Keratinocyte (primary cell): ENCODE results near the gene USP17L20. TPM values are rescaled to one million over a fixed set of nuclear protein-coding genes. Genes with fewer than 3 reads are reported as not detected.
"Not testable (repeated sequence)": the region's sequence is repeated elsewhere in the genome, so short reads cannot be mapped to it uniquely, and the experiment has no call there.

ENCODE experiments used
- DNase-seq: peaks from one replicate; pipeline ENCODE4 v3.0.0-alpha.2; 2011; ENCODE audit warnings: low read depth, missing footprints, low spot score
- FAIRE-seq: peaks from 2 replicates; lab custom pipeline; 2011; peaks lifted over from hg19 to GRCh38; lab: Jason Lieb, UNC
- H2AFZ ChIP-seq: 2 replicates; pipeline ENCODE4 v1.6.0; 2012; ENCODE audit warnings: low read length, control low read depth, inconsistent platforms; ENCODE audit not compliant: control insufficient read depth
- H3K27ac ChIP-seq: 2 replicates; pipeline ENCODE4 v1.5.1; 2011; ENCODE audit warnings: low read length; ENCODE audit not compliant: control insufficient read depth, insufficient read depth
- H3K27me3 ChIP-seq: 3 replicates; pipeline ENCODE4 v1.6.0; 2011; ENCODE audit warnings: low read length; ENCODE audit not compliant: control insufficient read depth, insufficient read depth; ENCODE audit errors: extremely low read depth
- H3K36me3 ChIP-seq, 2 experiments: 2 replicates in 1 of 2; 3 replicates in 1 of 2; pipeline ENCODE4 v1.5.1; 2011; ENCODE audit warnings: low read length in 2 of 2, mild to moderate bottlenecking in 1 of 2; ENCODE audit not compliant: control insufficient read depth in 2 of 2, insufficient read depth in 2 of 2; ENCODE audit errors: extremely low read depth in 1 of 2
- H3K4me1 ChIP-seq: 3 replicates; pipeline ENCODE4 v1.5.1; 2011; ENCODE audit warnings: low read length; ENCODE audit not compliant: control insufficient read depth, insufficient read depth; ENCODE audit errors: extremely low read depth
- H3K4me2 ChIP-seq: 3 replicates; pipeline ENCODE4 v1.6.0; 2011; ENCODE audit warnings: low read depth, low read length; ENCODE audit not compliant: control insufficient read depth, insufficient read depth; ENCODE audit errors: extremely low read depth
- H3K4me3 ChIP-seq, 3 experiments: fragments of 200-600 bp in 1 of 3; sonication (generic) in 1 of 3; 2 replicates in 2 of 3; 3 replicates in 1 of 3; pipeline ENCODE4 v1.5.1; 2011 to 2016; ENCODE audit warnings: low read length in 3 of 3, mild to moderate bottlenecking in 3 of 3, control low read depth in 2 of 3, inconsistent platforms in 1 of 3, low read depth in 1 of 3, mixed read lengths in 1 of 3, mixed run types in 1 of 3, moderate library complexity in 1 of 3; ENCODE audit not compliant: control insufficient read depth in 2 of 3, insufficient read depth in 2 of 3; ENCODE audit errors: extremely low read depth in 1 of 3
- H3K79me2 ChIP-seq: 2 replicates; pipeline ENCODE4 v1.6.0; 2012; ENCODE audit warnings: low read length; ENCODE audit not compliant: control insufficient read depth, insufficient read depth
- H3K9ac ChIP-seq: 3 replicates; pipeline ENCODE4 v1.6.0; 2011; ENCODE audit warnings: low read length; ENCODE audit not compliant: control insufficient read depth, insufficient read depth; ENCODE audit errors: extremely low read depth
- H3K9me1 ChIP-seq: 3 replicates; pipeline ENCODE4 v1.6.0; 2011; ENCODE audit warnings: low read length; ENCODE audit not compliant: control insufficient read depth, insufficient read depth; ENCODE audit errors: extremely low read depth
- H3K9me3 ChIP-seq: 2 replicates; pipeline ENCODE4 v1.5.1; 2012; ENCODE audit warnings: low read depth, low read length; ENCODE audit not compliant: control insufficient read depth
- H4K20me1 ChIP-seq: 3 replicates; pipeline ENCODE4 v1.6.0; 2011; ENCODE audit warnings: low read length; ENCODE audit not compliant: control insufficient read depth, insufficient read depth; ENCODE audit errors: extremely low read depth
- dilution Hi-C: fragments of 300-500 bp; cut with MboI; formaldehyde crosslinking; loops from one replicate; pipeline ENCODE4 v1.7.0; 2020; ENCODE audit warnings: low sequenced_read_pairs; ENCODE audit not compliant: extremely low pct_ligation_motif_present
- polyA plus RNA-seq, 5 experiments: library from polyadenylated mRNA; depleted of rRNA in 3 of 5; stranded (reverse) in 3 of 5; stranded (forward) in 1 of 5; unstranded in 1 of 5; fragments of >200 nt; gene quantifications; 1 replicate in 1 of 5; 2 replicates in 3 of 5; 3 replicates in 1 of 5; pipeline versions ENCODE4 v1.2.1 to v1.2.3, GENCODE V29; 2011 to 2012; ENCODE audit warnings: missing spikeins in 2 of 5, low read depth in 1 of 5, low replicate concordance in 1 of 5

USP17L20 gene
- polyA plus RNA-seq, 1 donor (not counting 4 experiments of a cell fraction or from before 2014, with no cell fraction given): not detected

GRCh38 chr4:9243579-9243978 lies 14.3 kb upstream of the USP17L20 start, which contains the start of gene USP17L17:
Gene USP17L17 (plus strand): TSS chr4:9243879. CDS start chr4:9243879, 0 bp downstream.
- H3K9me3 ChIP-seq, H3K4me1 ChIP-seq, H2AFZ ChIP-seq, H3K4me3 ChIP-seq, H3K27ac ChIP-seq, H3K27me3 ChIP-seq, FAIRE-seq, H4K20me1 ChIP-seq, DNase-seq, H3K9me1 ChIP-seq, H3K36me3 ChIP-seq, H3K9ac ChIP-seq, dilution Hi-C loops, H3K4me2 ChIP-seq, H3K79me2 ChIP-seq: not testable (repeated sequence)

GRCh38 chr4:9247953-9248680 lies 9.8 kb upstream of the USP17L20 start, which contains the start of gene USP17L18:
Gene USP17L18 (plus strand): TSS chr4:9248630. CDS start chr4:9248630, 0 bp downstream.
- H3K4me1 ChIP-seq, DNase-seq, H2AFZ ChIP-seq, H3K27me3 ChIP-seq, FAIRE-seq, H3K79me2 ChIP-seq, H3K4me2 ChIP-seq, H3K4me3 ChIP-seq, H3K9me3 ChIP-seq, H3K36me3 ChIP-seq, H3K9ac ChIP-seq, dilution Hi-C loops, H3K9me1 ChIP-seq, H3K27ac ChIP-seq, H4K20me1 ChIP-seq: not testable (repeated sequence)

GRCh38 chr4:9253078-9253477 lies 4.8 kb upstream of the USP17L20 start, which contains the start of gene USP17L19:
Gene USP17L19 (plus strand): TSS chr4:9253378. CDS start chr4:9253378, 0 bp downstream.
- H4K20me1 ChIP-seq, H3K4me3 ChIP-seq, H2AFZ ChIP-seq, H3K4me2 ChIP-seq, H3K9ac ChIP-seq, DNase-seq, H3K36me3 ChIP-seq, H3K9me3 ChIP-seq, dilution Hi-C loops, H3K27me3 ChIP-seq, H3K4me1 ChIP-seq, H3K9me1 ChIP-seq, H3K79me2 ChIP-seq, FAIRE-seq, H3K27ac ChIP-seq: not testable (repeated sequence)

GRCh38 chr4:9262572-9262971 lies 4.6 kb downstream of the USP17L20 start, which contains the start of gene USP17L21:
Gene USP17L21 (plus strand): TSS chr4:9262872. CDS start chr4:9262872, 0 bp downstream.
- H3K4me2 ChIP-seq, H3K9ac ChIP-seq, H3K4me1 ChIP-seq, H3K4me3 ChIP-seq, FAIRE-seq, H3K27ac ChIP-seq, H4K20me1 ChIP-seq, H3K27me3 ChIP-seq, H3K79me2 ChIP-seq, H3K36me3 ChIP-seq, H3K9me3 ChIP-seq, dilution Hi-C loops, H2AFZ ChIP-seq, H3K9me1 ChIP-seq, DNase-seq: not testable (repeated sequence)

GRCh38 chr4:9267319-9267718 lies 9.4 kb downstream of the USP17L20 start, which contains the start of gene USP17L22:
Gene USP17L22 (plus strand): TSS chr4:9267619. CDS start chr4:9267619, 0 bp downstream.
- H3K36me3 ChIP-seq, H3K9me1 ChIP-seq, dilution Hi-C loops, H3K27ac ChIP-seq, H3K4me2 ChIP-seq, DNase-seq, H3K9me3 ChIP-seq, H4K20me1 ChIP-seq, FAIRE-seq, H3K79me2 ChIP-seq, H3K27me3 ChIP-seq, H3K9ac ChIP-seq, H3K4me1 ChIP-seq, H3K4me3 ChIP-seq, H2AFZ ChIP-seq: not testable (repeated sequence)
